Activated CD4-positive, CD25-positive, alpha-beta regulatory T cell treated with anti-CD3 and anti-CD28 coated beads, Interleukin-2, amount 50 U/mL, for 24 hours (primary cell): ENCODE data around the gene TMEM209.
"Not testable (repeated sequence)": the region's sequence is repeated elsewhere in the genome, so short reads cannot be mapped to it uniquely, and the experiment has no call there.

Source experiments
- ATAC-seq, 2 donors: fragments of 150-1000 bp; cut with Tn5 transposase; one replicate each; pipeline ENCODE4 v1.10.0; 2021; ENCODE audit warnings: mild to moderate bottlenecking in 1 of 2, moderate library complexity in 1 of 2

The TMEM209 gene

GRCh38 chr7:130218806-130219620, 13.8 kb upstream of the TMEM209 start:
- ATAC-seq: no peak

- ATAC-seq: no peak
These were observed 11.5 kb upstream of the TMEM209 start for GRCh38 chr7:130216750-130217149.

- ATAC-seq: no peak
These were observed 10.8 kb upstream of the TMEM209 start for GRCh38 chr7:130216025-130216424.

- ATAC-seq: no peak
These were observed 8.6 kb upstream of the TMEM209 start for GRCh38 chr7:130213828-130214227.

GRCh38 chr7:130210181-130210935, 5.2 kb upstream of the TMEM209 start:
- ATAC-seq: no peak

GRCh38 chr7:130208516-130208915, 3.3 kb upstream of the TMEM209 start:
- no peak for ATAC-seq

GRCh38 chr7:130207642-130208041, 2.4 kb upstream of the TMEM209 start, which contains the start of gene SSMEM1:
TSS of gene SSMEM1 (plus strand) at chr7:130207860. CDS start at chr7:130207911, 51 bp downstream.
- ATAC-seq: no peak

- no peak for ATAC-seq
These were observed 1.8 kb upstream of the TMEM209 start for GRCh38 chr7:130207033-130207432.

- no peak for ATAC-seq
These were observed 3.4 kb downstream of the TMEM209 start for GRCh38 chr7:130201796-130202195.

- ATAC-seq: no peak
These were observed 8.1 kb downstream of the TMEM209 start for GRCh38 chr7:130197094-130197493.

GRCh38 chr7:130196476-130196875, 8.7 kb downstream of the TMEM209 start:
- no peak for ATAC-seq

GRCh38 chr7:130195396-130195795, 9.8 kb downstream of the TMEM209 start:
- ATAC-seq: no peak

GRCh38 chr7:130191791-130192190, 13.4 kb downstream of the TMEM209 start:
- ATAC-seq: no peak

GRCh38 chr7:130189343-130189742, 15.9 kb downstream of the TMEM209 start:
- no peak for ATAC-seq

- no peak for ATAC-seq
These were observed 17.8 kb downstream of the TMEM209 start for GRCh38 chr7:130187360-130187759.

- not testable (repeated sequence) for ATAC-seq
These were observed 20.9 kb downstream of the TMEM209 start for GRCh38 chr7:130184349-130184748.

- no peak for ATAC-seq
These were observed 22.2 kb downstream of the TMEM209 start for GRCh38 chr7:130182990-130183389.

GRCh38 chr7:130181263-130181605, 24.0 kb downstream of the TMEM209 start:
- ATAC-seq: no peak

- ATAC-seq: peak; percentile 97 to 98
These were observed 24.5 kb downstream of the TMEM209 start for GRCh38 chr7:130180571-130181262.

- no peak for ATAC-seq
These were observed 25.6 kb downstream of the TMEM209 start for GRCh38 chr7:130179631-130180030.

- ATAC-seq: no peak
These were observed 27.0 kb downstream of the TMEM209 start for GRCh38 chr7:130178251-130178650.

GRCh38 chr7:130174237-130174959, 30.8 kb downstream of the TMEM209 start:
- ATAC-seq: no peak

- no peak for ATAC-seq
These were observed 43.0 kb downstream of the TMEM209 start for GRCh38 chr7:130162196-130162595.
